ENCODE data around the gene TEX14. TPM values are rescaled to one million over a fixed set of nuclear protein-coding genes. Genes with fewer than 3 reads are reported as not detected.

TEX14 gene
- total RNA-seq, 1 experiment from 2014 or later = 0.89 TPM

- no peak for TF ChIP-seq REST (IDR thresholded peaks at IDR 0.05; ENCODE audit: low read depth)
- TF ChIP-seq ZNF274 (IDR thresholded peaks at IDR 0.05; ENCODE audit: low read depth, low read length) = no peak
- no peak for TF ChIP-seq ELF1 (IDR thresholded peaks at IDR 0.05; ENCODE audit: borderline replicate concordance, low read depth)
- TF ChIP-seq POLR2A (IDR thresholded peaks at IDR 0.05; ENCODE audit: borderline replicate concordance, extremely low read depth, insufficient read depth, insufficient read length) = no peak
- TF ChIP-seq FOSL1 (IDR thresholded peaks at IDR 0.05; ENCODE audit: low read depth) = no peak
- TF ChIP-seq JUND (IDR thresholded peaks at IDR 0.05) = no peak
- TF ChIP-seq SRF (IDR thresholded peaks at IDR 0.05; ENCODE audit: low read depth) = no peak
These were observed 154.6 kb downstream of the TEX14 start (continued) for GRCh38 chr17:58537266-58537665.

GRCh38 chr17:58536542-58536941 is 155.3 kb downstream of the TEX14 start:
- BruUV-seq (replicated peaks) = no TSS peak
- H3K79me2 ChIP-seq (ENCODE audit: insufficient read depth, low read length) = no peaks in the 10 kb centered on the region
- no peak for DNase-seq (ENCODE audit: low read depth, low spot score)
- CTCF ChIA-PET = interaction anchor here (0.9 to 2.5 kb wide), 3 partner anchors 18 to 468 kb away, joined by 3 to 7 read pairs (median 3); no protein-coding TSS in a partner anchor
- TF ChIP-seq CTCF (IDR thresholded peaks at IDR 0.05 in 2 of 3, conservative IDR thresholded peaks at IDR 0.05 in 1 of 3; ENCODE audit: borderline replicate concordance in 1 of 3, insufficient read depth in 1 of 3, low read depth in 2 of 3, low read length in 2 of 3) (no peak), YY1 (IDR thresholded peaks at IDR 0.05; ENCODE audit: extremely low read depth, insufficient replicate concordance, low read depth, low read length) (no peak), MAX (IDR thresholded peaks at IDR 0.05) (no peak), TCF7L2 (IDR thresholded peaks at IDR 0.05; ENCODE audit: borderline replicate concordance, extremely low read depth, insufficient read depth, insufficient read length) (no peak), POLR2AphosphoS5 (IDR thresholded peaks at IDR 0.05; ENCODE audit: low read depth, low read length) (no peak), ZNF274 (IDR thresholded peaks at IDR 0.05; ENCODE audit: low read depth, low read length) (no peak), CEBPB (IDR thresholded peaks at IDR 0.05; ENCODE audit: low read depth) (no peak), ELF1 (IDR thresholded peaks at IDR 0.05; ENCODE audit: borderline replicate concordance, low read depth) (no peak), SIN3A (IDR thresholded peaks at IDR 0.05; ENCODE audit: low read depth) (no peak), POLR2A (IDR thresholded peaks at IDR 0.05; ENCODE audit: borderline replicate concordance, extremely low read depth, insufficient read depth, insufficient read length) (no peak)
- H3K27ac ChIP-seq (ENCODE audit: low read depth, low read length) = no peak overlapping the region
- no peaks in the 10 kb centered on the region for H3K9me3 ChIP-seq (ENCODE audit: control insufficient read depth in 1 of 2, insufficient read depth in 1 of 2, low read depth in 1 of 2, low read length in 2 of 2)
- H3K4me2 ChIP-seq (ENCODE audit: low read length) = no peak overlapping the region
- H4K20me1 ChIP-seq (ENCODE audit: insufficient read depth) = no peaks in the 10 kb centered on the region
- H3K9me2 ChIP-seq (ENCODE audit: insufficient read depth) = no peaks in the 10 kb centered on the region
- POLR2A ChIA-PET = interaction anchor here (0.6 to 4.8 kb wide), 3 partner anchors 17 to 95 kb away, joined by 3 to 33 read pairs (median 4); no protein-coding TSS in a partner anchor
- RAD21 ChIA-PET (ENCODE audit: low non-redundant PET in 1 of 2, low total read pairs in 2 of 2, uncharacterized antibody in 2 of 2, unreplicated experiment in 2 of 2) = no interaction called here
- intact Hi-C loops (cut with micrococcal nuclease) = no loop called here
- H3K4me1 ChIP-seq (ENCODE audit: control insufficient read depth in 1 of 2, insufficient read depth in 2 of 2, low read length in 2 of 2) = peaks cover 22 to 53% of the 10 kb centered on the region in 2 experiments
- no peak for ATAC-seq
- H3K27me3 ChIP-seq (ENCODE audit: insufficient read depth, low read length) = no peaks in the 10 kb centered on the region; the same call in 1 of the 2 replicates
- H3K36me3 ChIP-seq (ENCODE audit: control insufficient read depth in 1 of 2, insufficient read depth in 2 of 2, low read length in 2 of 2) = no peaks in the 10 kb centered on the region
- H3K9ac ChIP-seq (ENCODE audit: low read length) = no peak overlapping the region
- H2AFZ ChIP-seq (ENCODE audit: low read depth, low read length, poor library complexity, severe bottlenecking) = no peak overlapping the region
- H3K4me3 ChIP-seq (replicated peaks in 1 of 2; ENCODE audit: low read depth in 1 of 2, low read length in 2 of 2) = no peak overlapping the region
